ENCODE data around the gene RSU1.

DNA sequence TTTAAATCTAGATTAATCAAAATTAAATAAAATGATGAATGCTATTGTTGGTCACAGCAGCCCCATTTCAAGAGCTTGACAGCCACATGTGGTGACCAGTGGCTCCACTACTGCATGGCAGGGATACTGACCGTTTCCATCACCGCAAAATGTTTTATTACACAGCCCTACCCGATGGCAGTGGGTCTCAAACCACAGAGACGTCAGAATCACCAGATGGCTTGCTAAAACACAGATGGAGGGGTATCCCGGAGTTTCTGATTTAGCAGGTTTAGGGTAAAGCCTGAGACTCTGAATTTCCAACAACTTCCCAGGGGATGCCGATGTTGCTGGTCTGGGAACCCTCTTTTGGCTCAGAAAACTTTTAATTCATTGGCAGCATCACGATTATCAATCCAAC, 47.9 kb downstream of the RSU1 start:
- TF ChIP-seq, protein P1, sequence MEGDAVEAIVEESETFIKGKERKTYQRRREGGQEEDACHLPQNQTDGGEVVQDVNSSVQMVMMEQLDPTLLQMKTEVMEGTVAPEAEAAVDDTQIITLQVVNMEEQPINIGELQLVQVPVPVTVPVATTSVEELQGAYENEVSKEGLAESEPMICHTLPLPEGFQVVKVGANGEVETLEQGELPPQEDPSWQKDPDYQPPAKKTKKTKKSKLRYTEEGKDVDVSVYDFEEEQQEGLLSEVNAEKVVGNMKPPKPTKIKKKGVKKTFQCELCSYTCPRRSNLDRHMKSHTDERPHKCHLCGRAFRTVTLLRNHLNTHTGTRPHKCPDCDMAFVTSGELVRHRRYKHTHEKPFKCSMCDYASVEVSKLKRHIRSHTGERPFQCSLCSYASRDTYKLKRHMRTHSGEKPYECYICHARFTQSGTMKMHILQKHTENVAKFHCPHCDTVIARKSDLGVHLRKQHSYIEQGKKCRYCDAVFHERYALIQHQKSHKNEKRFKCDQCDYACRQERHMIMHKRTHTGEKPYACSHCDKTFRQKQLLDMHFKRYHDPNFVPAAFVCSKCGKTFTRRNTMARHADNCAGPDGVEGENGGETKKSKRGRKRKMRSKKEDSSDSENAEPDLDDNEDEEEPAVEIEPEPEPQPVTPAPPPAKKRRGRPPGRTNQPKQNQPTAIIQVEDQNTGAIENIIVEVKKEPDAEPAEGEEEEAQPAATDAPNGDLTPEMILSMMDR (IDR thresholded peaks at IDR 0.05 in 8 of 11, conservative IDR thresholded peaks at IDR 0.05 in 3 of 11) = no peak
- TF ChIP-seq POLR2AphosphoS5 (IDR thresholded peaks at IDR 0.05) = no peak
- no peak for TF ChIP-seq POLR2A (IDR thresholded peaks at IDR 0.05)

All from spleen (tissue), 7 donors.